WTC11 (cell line): ENCODE measurements around the gene MCM10. TPM values are rescaled to one million over a fixed set of nuclear protein-coding genes. Genes with fewer than 3 reads are reported as not detected.

ENCODE experiments used
- ATAC-seq: fragments of 200-7000 bp; cut with Tn5 transposase; 2 replicates; pipeline ENCODE4 v1.10.0; 2021; ENCODE audit warnings: mild to moderate bottlenecking, moderate library complexity
- CTCF ChIA-PET: fragments of 300-600 bp; sonication (Branson Sonifier 250); formaldehyde crosslinking; loops from one replicate; lab custom pipeline; 2021; ENCODE audit warnings: antibody characterized with exemption; lab: Charles Lee
- POLR2A ChIA-PET: fragments of 350-600 bp; sonication (Branson Sonifier 250); formaldehyde crosslinking; loops from one replicate; lab custom pipeline; 2021; ENCODE audit warnings: antibody characterized with exemption; lab: Charles Lee
- DNase-seq: peaks from one replicate; pipeline ENCODE4 v3.0.0; 2021; ENCODE audit warnings: low spot score
- H3K27ac Mint-ChIP-seq: 2 replicates; pipeline ENCODE4 v1.8.0; 2021; ENCODE audit warnings: mixed read lengths
- H3K27me3 Mint-ChIP-seq: 2 replicates; pipeline ENCODE4 v1.8.0; 2021; ENCODE audit warnings: low read depth, mild to moderate bottlenecking, moderate library complexity, mixed read lengths
- H3K36me3 Mint-ChIP-seq: 2 replicates; pipeline ENCODE4 v1.8.0; 2021; ENCODE audit warnings: mixed read lengths
- H3K4me1 Mint-ChIP-seq: 2 replicates; pipeline ENCODE4 v1.8.0; 2022; ENCODE audit warnings: mixed read lengths
- H3K4me3 Mint-ChIP-seq: 2 replicates; pipeline ENCODE4 v1.8.0; 2021; ENCODE audit warnings: mild to moderate bottlenecking, moderate library complexity, mixed read lengths
- H3K9me3 Mint-ChIP-seq: 2 replicates; pipeline ENCODE4 v1.8.0; 2021; ENCODE audit warnings: mixed read lengths
- ATF1 ChIP-seq: sonication (generic); formaldehyde crosslinking; IDR thresholded peaks from 2 replicates; pipeline ENCODE4 v1.8.1; 2023; ENCODE audit warnings: mild to moderate bottlenecking, moderate library complexity, missing genetic modification reagents
- ATF2 ChIP-seq: sonication (generic); formaldehyde crosslinking; IDR thresholded peaks from 2 replicates; pipeline ENCODE4 v1.8.1; 2022; ENCODE audit warnings: low read depth, missing genetic modification reagents, borderline replicate concordance
- CREB1 ChIP-seq: sonication (generic); formaldehyde crosslinking; IDR thresholded peaks from 2 replicates; pipeline ENCODE4 v1.8.0; 2023; ENCODE audit warnings: mild to moderate bottlenecking, missing genetic modification reagents
- E2F5 ChIP-seq: sonication (generic); formaldehyde crosslinking; IDR thresholded peaks from 2 replicates; pipeline ENCODE4 v1.8.1; 2022; ENCODE audit warnings: mild to moderate bottlenecking, moderate library complexity, missing genetic modification reagents
- ESRRA ChIP-seq: sonication (generic); formaldehyde crosslinking; IDR thresholded peaks from 2 replicates; pipeline ENCODE4 v1.8.1; 2022; ENCODE audit warnings: mild to moderate bottlenecking, missing genetic modification reagents, borderline replicate concordance
- FOXK1 ChIP-seq: sonication (generic); formaldehyde crosslinking; IDR thresholded peaks from 2 replicates; pipeline ENCODE4 v1.8.0; 2022; ENCODE audit warnings: mild to moderate bottlenecking, moderate library complexity, missing genetic modification reagents
- FOXP4 ChIP-seq: sonication (generic); formaldehyde crosslinking; IDR thresholded peaks from 2 replicates; pipeline ENCODE4 v1.8.0; 2022; ENCODE audit warnings: mild to moderate bottlenecking, missing genetic modification reagents
- GABPB1 ChIP-seq: sonication (generic); formaldehyde crosslinking; IDR thresholded peaks from 2 replicates; pipeline ENCODE4 v1.8.1; 2023; ENCODE audit warnings: mild to moderate bottlenecking, missing genetic modification reagents
- GRHL2 ChIP-seq: fragments of 250-450 bp; sonication (Bioruptor Pico); IDR thresholded peaks from 2 replicates; pipeline ENCODE4 v1.8.0; 2022; ENCODE audit warnings: mild to moderate bottlenecking, moderate library complexity; ENCODE audit not compliant: insufficient replicate concordance, severe bottlenecking
- GTF2I ChIP-seq: fragments of 250-450 bp; sonication (Bioruptor Pico); conservative IDR thresholded peaks from 2 replicates; pipeline ENCODE4 v1.4.0; 2021; ENCODE audit warnings: mild to moderate bottlenecking
- HMGA2 ChIP-seq: fragments of 250-450 bp; sonication (Bioruptor Pico); IDR thresholded peaks from 2 replicates; pipeline ENCODE4 v1.4.0; 2021; ENCODE audit warnings: mild to moderate bottlenecking, moderate library complexity
- KAT7 ChIP-seq: sonication (generic); formaldehyde crosslinking; IDR thresholded peaks from 2 replicates; pipeline ENCODE4 v1.8.1; 2023; ENCODE audit warnings: missing genetic modification reagents, mild to moderate bottlenecking, borderline replicate concordance
- MYBL2 ChIP-seq: sonication (generic); formaldehyde crosslinking; IDR thresholded peaks from 2 replicates; pipeline ENCODE4 v1.8.1; 2023; ENCODE audit warnings: mild to moderate bottlenecking, moderate library complexity, missing genetic modification reagents
- NR2C2 ChIP-seq: sonication (generic); formaldehyde crosslinking; IDR thresholded peaks from 2 replicates; pipeline ENCODE4 v1.8.0; 2022; ENCODE audit warnings: mild to moderate bottlenecking, missing genetic modification reagents
- OVOL2 ChIP-seq: fragments of 250-450 bp; sonication (Bioruptor Pico); IDR thresholded peaks from 2 replicates; pipeline ENCODE4 v1.9.0; 2021; ENCODE audit warnings: mild to moderate bottlenecking, borderline replicate concordance
- PRRX2 ChIP-seq: fragments of 250-450 bp; sonication (Bioruptor Pico); IDR thresholded peaks from 2 replicates; pipeline ENCODE4 v1.8.0; 2021; ENCODE audit warnings: mild to moderate bottlenecking
- STAT6 ChIP-seq: sonication (generic); formaldehyde crosslinking; conservative IDR thresholded peaks from 2 replicates; pipeline ENCODE4 v1.8.1; 2023; ENCODE audit warnings: mild to moderate bottlenecking, low read depth, missing genetic modification reagents, moderate library complexity
- ZNF219 ChIP-seq: sonication (generic); formaldehyde crosslinking; IDR thresholded peaks from 2 replicates; pipeline ENCODE4 v1.8.0; 2023; ENCODE audit warnings: missing genetic modification reagents, mild to moderate bottlenecking, borderline replicate concordance
- ZNF232 ChIP-seq: sonication (generic); formaldehyde crosslinking; IDR thresholded peaks from 2 replicates; pipeline ENCODE4 v1.8.0; 2022; ENCODE audit warnings: mild to moderate bottlenecking, missing genetic modification reagents
- ZNF263 ChIP-seq: sonication (generic); formaldehyde crosslinking; IDR thresholded peaks from 2 replicates; pipeline ENCODE4 v1.8.1; 2022; ENCODE audit warnings: low read depth, mild to moderate bottlenecking, moderate library complexity, missing genetic modification reagents
- ZNF317 ChIP-seq: sonication (generic); formaldehyde crosslinking; IDR thresholded peaks from 2 replicates; pipeline ENCODE4 v1.8.1; 2023; ENCODE audit warnings: low read depth, mild to moderate bottlenecking, moderate library complexity, missing genetic modification reagents, borderline replicate concordance
- total RNA-seq: library from RNA; stranded (reverse); gene quantifications from 3 replicates; pipeline ENCODE4 v1.2.3, GENCODE V29; 2021

Gene MCM10
- total RNA-seq, 1 experiment from 2014 or later, result 44.3 TPM

GRCh38 chr10:13184730-13185514 is 23.6 kb downstream of the MCM10 start (continued):
- TF ChIP-seq GTF2I, result no peak
- TF ChIP-seq FOXP4 (CRISPR knock-in tag), result no peak
- no peak for TF ChIP-seq ZNF317 (CRISPR knock-in tag)

- Mint-ChIP-seq H3K4me1 (no peaks in the 10 kb centered on the region), H3K27me3 (no peaks in the 10 kb centered on the region), H3K36me3 (peaks cover 80% of the 10 kb centered on the region), H3K4me3 (no peak overlapping the region), H3K9me3 (peaks cover 12% of the 10 kb centered on the region), H3K27ac (no peak overlapping the region)
- DNase-seq (no peak), ATAC-seq (no peak)
- POLR2A ChIA-PET, result no interaction called here
- TF ChIP-seq PRRX2 (CRISPR knock-in tag), result no peak
- no peak for TF ChIP-seq NR2C2 (CRISPR knock-in tag)
- no peak for TF ChIP-seq MYBL2 (CRISPR knock-in tag)
- no peak for TF ChIP-seq OVOL2
- no peak for TF ChIP-seq ATF2
- no peak for TF ChIP-seq ATF1 (CRISPR knock-in tag)
- no peak for TF ChIP-seq ESRRA (CRISPR knock-in tag)
- CTCF ChIA-PET, result no interaction called here
These were observed 25.8 kb downstream of the MCM10 start for GRCh38 chr10:13187135-13187534.

- Mint-ChIP-seq H3K4me1 (no peaks in the 10 kb centered on the region), H3K4me3 (no peak overlapping the region), H3K27ac (no peak overlapping the region; the same call in 1 of the 2 replicates), H3K36me3 (peaks cover 80% of the 10 kb centered on the region), H3K27me3 (no peaks in the 10 kb centered on the region), H3K9me3 (peaks cover 12% of the 10 kb centered on the region)
- POLR2A ChIA-PET, result no interaction called here
- DNase-seq (no peak), ATAC-seq (no peak)
- TF ChIP-seq E2F5 (CRISPR knock-in tag), result no peak
- no peak for TF ChIP-seq CREB1
- CTCF ChIA-PET, result no interaction called here
These were observed 27.2 kb downstream of the MCM10 start for GRCh38 chr10:13188593-13188992.

- ATAC-seq, result no peak
- Mint-ChIP-seq H3K27ac (no peak overlapping the region), H3K4me3 (no peak overlapping the region), H3K27me3 (no peaks in the 10 kb centered on the region), H3K36me3 (peaks cover 80% of the 10 kb centered on the region), H3K9me3 (peaks cover 12% of the 10 kb centered on the region), H3K4me1 (no peaks in the 10 kb centered on the region)
- DNase-seq, result no peak
- CTCF ChIA-PET, result no interaction called here
- POLR2A ChIA-PET, result no interaction called here
- TF ChIP-seq ZNF219 (CRISPR knock-in tag) (no peak), ZNF263 (no peak), HMGA2 (CRISPR knock-in tag) (no peak), GRHL2 (CRISPR knock-in tag) (no peak), KAT7 (no peak), STAT6 (CRISPR knock-in tag) (no peak), FOXP4 (CRISPR knock-in tag) (no peak), FOXK1 (CRISPR knock-in tag) (no peak), ZNF232 (CRISPR knock-in tag) (no peak), GABPB1 (CRISPR knock-in tag) (no peak)
These were observed 28.6 kb downstream of the MCM10 start for GRCh38 chr10:13189961-13190360.
